ENCODE results near the gene THSD4.

The THSD4 gene

DNA sequence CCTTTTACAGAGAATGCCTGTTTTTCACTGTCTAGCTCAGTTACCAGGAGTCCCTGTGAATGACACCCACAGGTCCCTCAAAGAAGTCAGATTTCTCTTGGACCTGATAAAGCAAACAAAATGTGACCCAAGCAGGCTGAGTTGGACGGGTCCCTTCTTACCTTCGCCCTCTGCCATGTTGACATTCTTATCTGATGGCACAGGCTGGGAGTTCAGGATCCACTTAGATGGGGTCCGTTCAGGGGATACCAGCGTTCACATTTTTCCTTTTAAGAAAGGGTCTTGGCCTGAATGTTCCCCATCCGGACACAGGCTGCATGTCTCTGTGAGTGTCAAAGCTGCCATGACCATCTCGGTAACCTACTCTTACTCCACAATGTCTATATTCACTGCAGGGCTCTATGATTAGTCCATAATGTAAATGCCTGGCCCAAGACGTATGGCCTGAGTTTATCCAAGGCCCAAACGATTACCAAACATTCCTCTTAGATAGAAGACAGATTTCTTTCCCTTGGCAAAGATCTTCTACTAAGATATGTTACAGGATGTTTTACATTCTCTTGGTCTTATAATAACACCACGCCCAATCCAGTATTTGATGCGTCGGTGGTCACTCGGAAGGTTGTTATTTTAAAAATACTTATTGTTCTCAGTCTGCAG is 179.1 kb downstream of the THSD4 start:
- Histone ChIP-seq H3K4me3 (ENCODE audit: low read length, poor library complexity, severe bottlenecking) (no peak overlapping the region), H3K27me3 (ENCODE audit: insufficient read depth, low read length, poor library complexity, severe bottlenecking) (no peaks in the 10 kb centered on the region), H3K9me3 (ENCODE audit: insufficient read depth, low read depth, low read length) (no peaks in the 10 kb centered on the region), H3K4me1 (ENCODE audit: insufficient read depth, low read length, poor library complexity, severe bottlenecking) (peaks cover 10% of the 10 kb centered on the region), H3K79me2 (ENCODE audit: insufficient read depth, low read length) (no peaks in the 10 kb centered on the region), H3K4me2 (ENCODE audit: low read depth, low read length, poor library complexity, severe bottlenecking) (no peak overlapping the region), H3K9me2 (replicated peaks; ENCODE audit: low read depth, low read length) (no peaks in the 10 kb centered on the region), H3F3A (ENCODE audit: low read depth) (no peaks in the 10 kb centered on the region), H2AFZ (ENCODE audit: low read length) (no peak overlapping the region), H3K9ac (ENCODE audit: low read depth, low read length, poor library complexity, severe bottlenecking) (no peak overlapping the region), H3K36me3 (ENCODE audit: insufficient read depth, low read length) (no peaks in the 10 kb centered on the region), H4K20me1 (ENCODE audit: insufficient read depth, low read length, poor library complexity, severe bottlenecking) (no peaks in the 10 kb centered on the region)
- TF ChIP-seq, protein P1, sequence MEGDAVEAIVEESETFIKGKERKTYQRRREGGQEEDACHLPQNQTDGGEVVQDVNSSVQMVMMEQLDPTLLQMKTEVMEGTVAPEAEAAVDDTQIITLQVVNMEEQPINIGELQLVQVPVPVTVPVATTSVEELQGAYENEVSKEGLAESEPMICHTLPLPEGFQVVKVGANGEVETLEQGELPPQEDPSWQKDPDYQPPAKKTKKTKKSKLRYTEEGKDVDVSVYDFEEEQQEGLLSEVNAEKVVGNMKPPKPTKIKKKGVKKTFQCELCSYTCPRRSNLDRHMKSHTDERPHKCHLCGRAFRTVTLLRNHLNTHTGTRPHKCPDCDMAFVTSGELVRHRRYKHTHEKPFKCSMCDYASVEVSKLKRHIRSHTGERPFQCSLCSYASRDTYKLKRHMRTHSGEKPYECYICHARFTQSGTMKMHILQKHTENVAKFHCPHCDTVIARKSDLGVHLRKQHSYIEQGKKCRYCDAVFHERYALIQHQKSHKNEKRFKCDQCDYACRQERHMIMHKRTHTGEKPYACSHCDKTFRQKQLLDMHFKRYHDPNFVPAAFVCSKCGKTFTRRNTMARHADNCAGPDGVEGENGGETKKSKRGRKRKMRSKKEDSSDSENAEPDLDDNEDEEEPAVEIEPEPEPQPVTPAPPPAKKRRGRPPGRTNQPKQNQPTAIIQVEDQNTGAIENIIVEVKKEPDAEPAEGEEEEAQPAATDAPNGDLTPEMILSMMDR (conservative IDR thresholded peaks at IDR 0.05; ENCODE audit: low read length): no peak
- TF ChIP-seq EZH2phosphoT487 (IDR thresholded peaks at IDR 0.05; ENCODE audit: borderline replicate concordance): no peak

DNA sequence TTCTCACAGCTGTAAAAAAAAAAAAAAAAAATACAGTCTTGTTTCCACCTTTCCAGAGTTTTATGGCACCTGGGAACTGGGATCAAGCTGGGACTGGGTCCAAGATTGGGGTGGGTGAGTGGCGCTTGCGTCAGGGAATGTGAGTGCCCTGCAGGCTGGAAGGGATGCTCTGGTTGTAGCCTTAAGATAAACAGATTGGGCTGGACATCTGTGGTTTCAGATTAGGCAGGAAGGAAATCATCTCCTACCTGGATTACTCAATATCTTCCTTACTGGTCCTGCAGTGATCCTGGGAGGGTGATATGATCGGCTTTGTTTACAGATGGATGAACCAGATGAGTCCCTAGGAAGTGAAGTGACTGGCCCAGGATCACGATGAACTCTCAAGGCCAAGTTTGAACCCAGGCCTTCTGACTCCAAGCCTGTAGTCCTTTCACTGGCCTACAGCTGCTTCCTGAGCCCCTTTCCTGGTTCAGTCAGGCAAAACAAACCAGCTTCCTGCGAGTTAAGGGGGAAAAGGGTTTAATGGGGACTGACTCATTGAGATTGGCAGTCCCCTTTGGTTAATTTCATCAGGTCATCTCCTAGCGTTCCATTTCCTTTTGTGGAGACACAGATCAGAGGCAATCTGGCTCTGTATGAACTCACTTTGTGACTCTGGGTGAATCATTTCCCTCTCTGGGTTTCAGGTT is 179.8 kb downstream of the THSD4 start:
- H3K4me2 ChIP-seq (ENCODE audit: low read depth, low read length, poor library complexity, severe bottlenecking): no peak overlapping the region
- no peaks in the 10 kb centered on the region for H3K79me2 ChIP-seq (ENCODE audit: insufficient read depth, low read length)
- no peak overlapping the region for H3K4me3 ChIP-seq (ENCODE audit: low read length, poor library complexity, severe bottlenecking)

DNA sequence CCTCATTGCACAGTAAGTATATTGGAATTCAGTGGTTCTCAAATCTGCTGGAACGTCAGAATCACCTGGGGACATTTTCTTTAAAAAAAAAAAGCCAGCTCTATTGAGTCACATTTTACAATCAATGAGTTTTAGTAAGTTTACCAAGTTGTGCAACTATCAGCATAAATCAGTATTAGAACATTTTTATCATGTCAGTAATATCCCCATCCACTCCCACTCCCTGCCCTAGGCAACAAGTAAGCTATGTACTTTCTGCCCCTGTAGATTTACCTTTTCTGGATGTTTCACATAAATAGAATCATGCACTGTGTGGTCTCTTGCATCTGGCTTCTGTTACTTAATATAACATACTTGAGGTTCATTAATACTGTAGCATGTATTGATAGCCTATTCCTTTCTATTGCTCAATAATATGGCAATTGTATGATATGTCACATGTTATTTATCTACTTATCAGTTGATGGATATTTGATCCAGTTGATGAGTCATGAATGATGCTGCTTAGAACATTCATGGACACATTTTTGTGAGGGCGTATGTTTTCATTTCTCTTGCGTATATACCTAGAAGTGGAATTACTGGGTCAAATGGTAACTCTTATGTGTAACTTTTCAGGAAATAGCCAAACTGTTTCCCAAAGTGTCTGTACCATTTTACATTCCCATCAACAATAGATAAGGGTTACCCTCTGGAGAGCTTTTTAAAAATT is 180.5 kb downstream of the THSD4 start:
- TF ChIP-seq, protein P1 (conservative IDR thresholded peaks at IDR 0.05; ENCODE audit: low read length): no peak
- no peak for TF ChIP-seq EZH2phosphoT487 (IDR thresholded peaks at IDR 0.05; ENCODE audit: borderline replicate concordance)
- no peaks in the 10 kb centered on the region for H3K36me3 ChIP-seq (ENCODE audit: insufficient read depth, low read length)
- no peak overlapping the region for H2AFZ ChIP-seq (ENCODE audit: low read length)
- H3K4me1 ChIP-seq (ENCODE audit: insufficient read depth, low read length, poor library complexity, severe bottlenecking): peaks cover 10% of the 10 kb centered on the region
- H3K79me2 ChIP-seq (ENCODE audit: insufficient read depth, low read length): no peaks in the 10 kb centered on the region
- H3K4me2 ChIP-seq (ENCODE audit: low read depth, low read length, poor library complexity, severe bottlenecking): no peak overlapping the region
- no peaks in the 10 kb centered on the region for H4K20me1 ChIP-seq (ENCODE audit: insufficient read depth, low read length, poor library complexity, severe bottlenecking)
- no peak overlapping the region for H3K9ac ChIP-seq (ENCODE audit: low read depth, low read length, poor library complexity, severe bottlenecking)
- no peaks in the 10 kb centered on the region for H3K9me3 ChIP-seq (ENCODE audit: insufficient read depth, low read depth, low read length)
- H3K27me3 ChIP-seq (ENCODE audit: insufficient read depth, low read length, poor library complexity, severe bottlenecking): no peaks in the 10 kb centered on the region
- no peak overlapping the region for H3K4me3 ChIP-seq (ENCODE audit: low read length, poor library complexity, severe bottlenecking)
- no peaks in the 10 kb centered on the region for H3F3A ChIP-seq (ENCODE audit: low read depth)
- H3K9me2 ChIP-seq (replicated peaks; ENCODE audit: low read depth, low read length): no peaks in the 10 kb centered on the region

More for the DNA sequence above, 179.8 kb downstream of the THSD4 start:
- Histone ChIP-seq H3K9ac (ENCODE audit: low read depth, low read length, poor library complexity, severe bottlenecking) (no peak overlapping the region), H3K27me3 (ENCODE audit: insufficient read depth, low read length, poor library complexity, severe bottlenecking) (no peaks in the 10 kb centered on the region), H3K36me3 (ENCODE audit: insufficient read depth, low read length) (no peaks in the 10 kb centered on the region), H2AFZ (ENCODE audit: low read length) (no peak overlapping the region), H3F3A (ENCODE audit: low read depth) (no peaks in the 10 kb centered on the region), H3K9me3 (ENCODE audit: insufficient read depth, low read depth, low read length) (no peaks in the 10 kb centered on the region), H3K4me1 (ENCODE audit: insufficient read depth, low read length, poor library complexity, severe bottlenecking) (peaks cover 10% of the 10 kb centered on the region), H3K9me2 (replicated peaks; ENCODE audit: low read depth, low read length) (no peaks in the 10 kb centered on the region), H4K20me1 (ENCODE audit: insufficient read depth, low read length, poor library complexity, severe bottlenecking) (no peaks in the 10 kb centered on the region)
- no peak for TF ChIP-seq EZH2phosphoT487 (IDR thresholded peaks at IDR 0.05; ENCODE audit: borderline replicate concordance)
- TF ChIP-seq, protein P1 (conservative IDR thresholded peaks at IDR 0.05; ENCODE audit: low read length): no peak

All from Loucy (cell line).